Activated CD4-positive, alpha-beta T cell treated with anti-CD3 and anti-CD28 coated beads for 48 hours (primary cell): ENCODE measurements around the gene RALA.
A peak's percentile ranks its signal among the peaks of the same experiment; 100 is the strongest.
"Not testable (repeated sequence)": the region's sequence is repeated elsewhere in the genome, so short reads cannot be mapped to it uniquely, and the experiment has no call there.

Experiments
- DNase-seq: peaks from one replicate; pipeline ENCODE4 v3.0.0-alpha.2; 2020

The RALA gene

GRCh38 chr7:39733881-39734632, 110.7 kb downstream of the RALA start:
- peak; percentile 16 for DNase-seq

- DNase-seq, result no peak
Observed at GRCh38 chr7:39734633-39735004, 111.2 kb downstream of the RALA start.

- DNase-seq, result peak; percentile 24
Observed at GRCh38 chr7:39735903-39736302, 112.5 kb downstream of the RALA start.

- peak; percentile 76 for DNase-seq
Observed at GRCh38 chr7:39741942-39742623, 118.7 kb downstream of the RALA start.

GRCh38 chr7:39744620-39745019, 121.2 kb downstream of the RALA start:
- no peak for DNase-seq

- no peak for DNase-seq
Observed at GRCh38 chr7:39745320-39745719, 121.9 kb downstream of the RALA start.

- DNase-seq, result peak; percentile 64
Observed at GRCh38 chr7:39746103-39746819, 122.9 kb downstream of the RALA start.

- no peak for DNase-seq
Observed at GRCh38 chr7:39749177-39749576, 125.8 kb downstream of the RALA start.

- DNase-seq, result no peak
Observed at GRCh38 chr7:39749717-39750116, 126.3 kb downstream of the RALA start.

GRCh38 chr7:39750253-39751077, 127.1 kb downstream of the RALA start:
- DNase-seq, result no peak

GRCh38 chr7:39753237-39753636, 129.9 kb downstream of the RALA start:
- DNase-seq, result not testable (repeated sequence)

- no peak for DNase-seq
Observed at GRCh38 chr7:39753823-39754325, 130.5 kb downstream of the RALA start.

- no peak for DNase-seq
Observed at GRCh38 chr7:39754326-39755120, 131.2 kb downstream of the RALA start.

GRCh38 chr7:39757604-39758003, 134.2 kb downstream of the RALA start:
- DNase-seq, result no peak
